CD14-positive monocyte (primary cell): ENCODE data around the gene SYNPO2. TPM values are rescaled to one million over a fixed set of nuclear protein-coding genes. Genes with fewer than 3 reads are reported as not detected.
A peak's percentile ranks its signal among the peaks of the same experiment; 100 is the strongest.

Source experiments
- DNase-seq, 3 donors: peaks; one replicate each; pipeline ENCODE4 v3.0.0-alpha.2; 2011 to 2022
- H2AFZ ChIP-seq: 2 replicates; pipeline ENCODE4 v1.6.0; 2012; ENCODE audit warnings: mild to moderate bottlenecking, low read depth, low read length, inconsistent platforms; ENCODE audit not compliant: insufficient read depth, poor library complexity, severe bottlenecking
- H3K27ac ChIP-seq, 2 donors: 1 replicate in 1 of 2; 2 replicates in 1 of 2; pipeline ENCODE4 v1.5.1; 2012 to 2013; ENCODE audit warnings: low read length in 2 of 2, control low read depth in 1 of 2, inconsistent platforms in 1 of 2, low read depth in 1 of 2, mild to moderate bottlenecking in 1 of 2
- H3K27me3 ChIP-seq, 2 donors: one replicate each; pipeline versions ENCODE4 v1.6.0 to v1.6.1; 2011 to 2013; ENCODE audit warnings: low read length in 2 of 2; ENCODE audit not compliant: control insufficient read depth in 2 of 2, insufficient read depth in 2 of 2
- H3K36me3 ChIP-seq, 2 donors: replicated peaks in 1 of 2; 1 replicate in 1 of 2; 2 replicates in 1 of 2; pipeline versions ENCODE4 v1.5.1 to v1.6.1; 2012 to 2013; ENCODE audit warnings: low read length in 2 of 2, control low read depth in 1 of 2, inconsistent platforms in 1 of 2, mild to moderate bottlenecking in 1 of 2; ENCODE audit not compliant: insufficient read depth in 2 of 2, control insufficient read depth in 1 of 2
- H3K4me1 ChIP-seq, 2 donors: 1 replicate in 1 of 2; 2 replicates in 1 of 2; pipeline versions ENCODE4 v1.5.1 to v1.6.1; 2012 to 2013; ENCODE audit warnings: low read length in 2 of 2, control low read depth in 1 of 2, inconsistent platforms in 1 of 2, mild to moderate bottlenecking in 1 of 2, moderate library complexity in 1 of 2; ENCODE audit not compliant: insufficient read depth in 2 of 2, control insufficient read depth in 1 of 2
- H3K4me2 ChIP-seq: replicated peaks from 2 replicates; pipeline ENCODE3; 2012; ENCODE audit warnings: low read length, moderate library complexity, mild to moderate bottlenecking; ENCODE audit not compliant: poor library complexity, severe bottlenecking; ENCODE audit errors: extremely low read depth
- H3K4me3 ChIP-seq, 3 experiments: fragments of 200-600 bp in 1 of 3; sonication (generic) in 1 of 3; replicated peaks in 1 of 3; 1 replicate in 2 of 3; 2 replicates in 1 of 3; pipeline ENCODE4 v1.5.1; 2011 to 2013; ENCODE audit warnings: low read length in 3 of 3, mild to moderate bottlenecking in 3 of 3, control low read depth in 2 of 3, low read depth in 2 of 3, inconsistent platforms in 1 of 3, moderate library complexity in 1 of 3
- H3K79me2 ChIP-seq: 2 replicates; pipeline ENCODE4 v1.6.0; 2012; ENCODE audit warnings: mild to moderate bottlenecking, control low read depth, inconsistent platforms, low read length, moderate library complexity; ENCODE audit not compliant: insufficient read depth
- H3K9ac ChIP-seq: 2 replicates; pipeline ENCODE4 v1.6.0; 2017; ENCODE audit warnings: low read length, mild to moderate bottlenecking; ENCODE audit not compliant: insufficient read depth, poor library complexity, severe bottlenecking
- H3K9me3 ChIP-seq, 2 donors: replicated peaks in 1 of 2; 1 replicate in 1 of 2; 2 replicates in 1 of 2; pipeline versions ENCODE4 v1.5.1 to v1.6.1; 2012 to 2013; ENCODE audit warnings: low read length in 2 of 2, control low read depth in 1 of 2; ENCODE audit not compliant: control insufficient read depth in 1 of 2, insufficient read depth in 1 of 2
- H4K20me1 ChIP-seq: 2 replicates; pipeline ENCODE4 v1.6.0; 2012; ENCODE audit warnings: mild to moderate bottlenecking, low read length, control low read depth, moderate library complexity; ENCODE audit not compliant: insufficient read depth
- H3K27ac Mint-ChIP-seq, 7 donors: one replicate each; pipeline ENCODE4 v1.8.0; 2020; ENCODE audit warnings: mild to moderate bottlenecking in 7 of 7, mixed read lengths in 7 of 7, moderate library complexity in 6 of 7, inconsistent platforms in 2 of 7
- H3K27me3 Mint-ChIP-seq, 3 donors: one replicate each; pipeline ENCODE4 v1.8.0; 2021 to 2022; ENCODE audit warnings: low read depth in 3 of 3, mild to moderate bottlenecking in 3 of 3, mixed read lengths in 3 of 3, moderate library complexity in 3 of 3, inconsistent platforms in 1 of 3
- H3K36me3 Mint-ChIP-seq, 2 donors: one replicate each; pipeline ENCODE4 v1.8.0; 2020; ENCODE audit warnings: mixed read lengths in 2 of 2, inconsistent platforms in 1 of 2, mild to moderate bottlenecking in 1 of 2
- H3K4me1 Mint-ChIP-seq: one replicate; pipeline ENCODE4 v1.8.0; 2020; ENCODE audit warnings: mild to moderate bottlenecking, mixed read lengths
- H3K4me3 Mint-ChIP-seq, 2 donors: one replicate each; pipeline ENCODE4 v1.8.0; 2020; ENCODE audit warnings: mild to moderate bottlenecking in 2 of 2, mixed read lengths in 2 of 2, moderate library complexity in 1 of 2
- H3K9me3 Mint-ChIP-seq, 7 donors: one replicate each; pipeline ENCODE4 v1.8.0; 2020 to 2022; ENCODE audit warnings: mixed read lengths in 7 of 7, mild to moderate bottlenecking in 6 of 7, moderate library complexity in 6 of 7, inconsistent platforms in 2 of 7
- WGBS: methylation state at CpG from one replicate; pipeline ENCODE4 v1.1.5; 2013; ENCODE audit warnings: missing lambda C conversion rate; ENCODE audit not compliant: insufficient coverage; 5-methylcytosine and 5-hydroxymethylcytosine counted together
- intact Hi-C, 2 donors: fragments of 100-400 bp; cut with micrococcal nuclease; formaldehyde crosslinking; loops; one replicate each; pipeline versions ENCODE4 v1.15.0 to v1.15.1; 2023
- polyA plus RNA-seq, 3 donors: library from polyadenylated mRNA; depleted of rRNA in 1 of 3; unstranded in 2 of 3; stranded (reverse) in 1 of 3; fragments of 300-500 nt in 2 of 3; fragments of >200 nt in 1 of 3; fragmentation: Illumina TruSeq in 2 of 3; gene quantifications; 1 replicate in 2 of 3; 2 replicates in 1 of 3; pipeline ENCODE4 v1.2.3, GENCODE V29; 2012 to 2021
- TF ChIP-seq, protein P1 (sequence below): fragments of 200-600 bp; IDR thresholded peaks from one replicate; pipeline ENCODE4 v1.8.0; 2022; ENCODE audit warnings: antibody characterized with exemption, mild to moderate bottlenecking

SYNPO2 gene
- polyA plus RNA-seq, 3 donors = 0.04 TPM; not detected in 2

- H3K4me3 Mint-ChIP-seq = peak overlapping the region; percentile 31 to 81
- peaks cover 0 to 3% (median 0%) of the 10 kb centered on the region in 7 donors for H3K9me3 Mint-ChIP-seq
- WGBS = 0% methylated on average over 1 of the region's 4 CpGs
- intact Hi-C loops = loop anchor here in 1 of 2 donors (10.0 kb wide), 1 partner anchor 189 kb away; the partner anchor contains the start of gene USP53
- H3K4me1 Mint-ChIP-seq = peaks cover 22% of the 10 kb centered on the region
- peaks cover 24 to 34% of the 10 kb centered on the region in 2 donors for H3K4me1 ChIP-seq
- no peaks in the 10 kb centered on the region for H4K20me1 ChIP-seq
- peak overlapping the region; percentile 80 for H3K9ac ChIP-seq
- H3K9me3 ChIP-seq = no peaks in the 10 kb centered on the region
- no peaks in the 10 kb centered on the region for H3K79me2 ChIP-seq
- peak overlapping the region; percentile 97 to 99 (median 98) for H3K27ac Mint-ChIP-seq
- peak overlapping the region; percentile 70 for H3K4me2 ChIP-seq
- no peaks in the 10 kb centered on the region for H3K27me3 ChIP-seq
- H3K27ac ChIP-seq = peak overlapping the region; percentile 98 to 99
- H3K4me3 ChIP-seq = peak overlapping the region; percentile 33 to 66 (median 60)
- DNase-seq = peak; percentile 86 to 93 (median 91)
- no peaks in the 10 kb centered on the region for H3K36me3 ChIP-seq
- TF ChIP-seq, protein P1, sequence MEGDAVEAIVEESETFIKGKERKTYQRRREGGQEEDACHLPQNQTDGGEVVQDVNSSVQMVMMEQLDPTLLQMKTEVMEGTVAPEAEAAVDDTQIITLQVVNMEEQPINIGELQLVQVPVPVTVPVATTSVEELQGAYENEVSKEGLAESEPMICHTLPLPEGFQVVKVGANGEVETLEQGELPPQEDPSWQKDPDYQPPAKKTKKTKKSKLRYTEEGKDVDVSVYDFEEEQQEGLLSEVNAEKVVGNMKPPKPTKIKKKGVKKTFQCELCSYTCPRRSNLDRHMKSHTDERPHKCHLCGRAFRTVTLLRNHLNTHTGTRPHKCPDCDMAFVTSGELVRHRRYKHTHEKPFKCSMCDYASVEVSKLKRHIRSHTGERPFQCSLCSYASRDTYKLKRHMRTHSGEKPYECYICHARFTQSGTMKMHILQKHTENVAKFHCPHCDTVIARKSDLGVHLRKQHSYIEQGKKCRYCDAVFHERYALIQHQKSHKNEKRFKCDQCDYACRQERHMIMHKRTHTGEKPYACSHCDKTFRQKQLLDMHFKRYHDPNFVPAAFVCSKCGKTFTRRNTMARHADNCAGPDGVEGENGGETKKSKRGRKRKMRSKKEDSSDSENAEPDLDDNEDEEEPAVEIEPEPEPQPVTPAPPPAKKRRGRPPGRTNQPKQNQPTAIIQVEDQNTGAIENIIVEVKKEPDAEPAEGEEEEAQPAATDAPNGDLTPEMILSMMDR = no peak
- H3K27me3 Mint-ChIP-seq = peaks cover 0 to 4% (median 0%) of the 10 kb centered on the region in 3 donors
- H2AFZ ChIP-seq = peak overlapping the region; percentile 81
- peaks cover 0 to 3% of the 10 kb centered on the region in 2 donors for H3K36me3 Mint-ChIP-seq
These were observed 137.4 kb downstream of the SYNPO2 start for GRCh38 chr4:119025916-119026661.

- peak in 1 of 3 donors; percentile 28 for DNase-seq
- peak overlapping the region; percentile 98 to 99 for H3K27ac ChIP-seq
- peak overlapping the region in 1 of 3 experiments; percentile 66 for H3K4me3 ChIP-seq
- Mint-ChIP-seq H3K4me3 (peak overlapping the region in 1 of 2 donors; percentile 41), H3K27me3 (peaks cover 0 to 4% (median 0%) of the 10 kb centered on the region in 3 donors), H3K27ac (peak overlapping the region; percentile 97 to 99 (median 98)), H3K9me3 (peaks cover 0 to 3% (median 0%) of the 10 kb centered on the region in 7 donors), H3K4me1 (peaks cover 22% of the 10 kb centered on the region), H3K36me3 (peaks cover 0 to 3% of the 10 kb centered on the region in 2 donors)
- H3K9me3 ChIP-seq = no peaks in the 10 kb centered on the region
- intact Hi-C loops = loop anchor here in 1 of 2 donors (10.0 kb wide), 1 partner anchor 188 kb away; the partner anchor contains the start of gene USP53
- H3K27me3 ChIP-seq = no peaks in the 10 kb centered on the region
- H3K9ac ChIP-seq = peak overlapping the region; percentile 80
- H2AFZ ChIP-seq = peak overlapping the region; percentile 81
- H3K36me3 ChIP-seq = no peaks in the 10 kb centered on the region
- TF ChIP-seq, protein P1 = no peak
- H3K79me2 ChIP-seq = no peaks in the 10 kb centered on the region
- H3K4me1 ChIP-seq = peaks cover 24 to 34% of the 10 kb centered on the region in 2 donors
- H4K20me1 ChIP-seq = no peaks in the 10 kb centered on the region
- peak overlapping the region; percentile 70 for H3K4me2 ChIP-seq
- 83% methylated on average over 14 of the region's 22 CpGs for WGBS
These were observed 138.2 kb downstream of the SYNPO2 start for GRCh38 chr4:119026662-119027444.
